Hindlimb muscle (tissue), 1 donor: ENCODE measurements around the gene CDC42BPB. TPM values are rescaled to one million over a fixed set of nuclear protein-coding genes. Genes with fewer than 3 reads are reported as not detected.
A peak's percentile ranks its signal among the peaks of the same experiment; 100 is the strongest.
"Not testable (repeated sequence)": the region's sequence is repeated elsewhere in the genome, so short reads cannot be mapped to it uniquely, and the experiment has no call there.

Experiments
- DNase-seq: peaks from one replicate; pipeline ENCODE4 v3.0.0-alpha.2; 2013
- polyA plus RNA-seq: library from polyadenylated mRNA; unstranded; fragments of 120-200 nt; gene quantifications from one replicate; pipeline ENCODE4 v1.2.1, GENCODE V29; 2013; ENCODE audit not compliant: insufficient read length

CDC42BPB gene
- polyA plus RNA-seq, 1 donor: 57.8 TPM

GRCh38 chr14:102896735-102897134 lies 160.6 kb downstream of the CDC42BPB start:
- DNase-seq: not testable (repeated sequence)

GRCh38 chr14:102893452-102893851 lies 163.9 kb downstream of the CDC42BPB start:
- peak; percentile 75 for DNase-seq

GRCh38 chr14:102892651-102893050 lies 164.7 kb downstream of the CDC42BPB start:
- DNase-seq: no peak

- no peak for DNase-seq
Observed at GRCh38 chr14:102891556-102891955, 165.8 kb downstream of the CDC42BPB start.

GRCh38 chr14:102891111-102891510 lies 166.2 kb downstream of the CDC42BPB start:
- no peak for DNase-seq

- no peak for DNase-seq
Observed at GRCh38 chr14:102889615-102890014, 167.7 kb downstream of the CDC42BPB start.

GRCh38 chr14:102888748-102889147 lies 168.6 kb downstream of the CDC42BPB start:
- DNase-seq: no peak

GRCh38 chr14:102885737-102886447 lies 171.5 kb downstream of the CDC42BPB start:
- no peak for DNase-seq

- no peak for DNase-seq
Observed at GRCh38 chr14:102883554-102883953, 173.8 kb downstream of the CDC42BPB start.

GRCh38 chr14:102883089-102883541 lies 174.2 kb downstream of the CDC42BPB start:
- no peak for DNase-seq

Other genes with a start within 250 kb of the CDC42BPB start
- 0.59 TPM for gene AMN, start 134.9 kb downstream of the CDC42BPB start, polyA plus RNA-seq
- gene LBHD2, start 26.7 kb upstream of the CDC42BPB start, polyA plus RNA-seq: not detected
- gene EXOC3L4, start 37.2 kb upstream of the CDC42BPB start, polyA plus RNA-seq: 1.5 TPM
- gene TNFAIP2, start 65.9 kb upstream of the CDC42BPB start, polyA plus RNA-seq: 70.0 TPM